ENCODE measurements around the gene CLEC17A. TPM values are rescaled to one million over a fixed set of nuclear protein-coding genes. Genes with fewer than 3 reads are reported as not detected.

The CLEC17A gene
- total and polyA plus RNA-seq, 2 donors (not counting 1 experiment from before 2014, with no cell fraction given), result 121 to 163 TPM

DNA sequence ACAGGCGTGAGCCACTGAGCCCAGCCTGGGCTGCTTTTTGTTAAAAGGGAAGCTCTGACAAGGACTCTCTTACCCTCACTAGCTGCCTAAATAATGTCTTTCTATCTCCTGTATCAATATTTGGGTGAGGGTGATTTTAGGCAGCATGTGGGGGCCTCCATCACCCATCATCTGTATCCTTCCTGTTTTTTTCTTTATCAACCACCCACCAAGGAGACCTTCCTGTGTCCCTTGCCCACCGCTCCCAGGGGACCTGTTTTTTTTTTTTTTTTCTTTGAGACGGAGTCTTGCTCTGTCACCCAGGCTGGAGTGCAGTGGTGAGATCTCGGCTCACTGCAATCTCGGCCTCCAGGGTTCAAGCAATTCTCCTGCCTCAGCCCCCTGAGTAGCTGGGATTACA, 5.6 kb upstream of the CLEC17A start:
- Histone ChIP-seq H4K20me1 (ENCODE audit: control insufficient read depth, insufficient read depth, low read length, poor library complexity, severe bottlenecking) (no peaks in the 10 kb centered on the region), H3K27me3 (replicated peaks in 1 of 4; ENCODE audit: control extremely low read depth in 1 of 4, control insufficient read depth in 3 of 4, insufficient read depth in 4 of 4, low read length in 3 of 4) (no peaks in the 10 kb centered on the region), H3K4me1 (ENCODE audit: control insufficient read depth in 2 of 2, insufficient read depth in 2 of 2, low read length in 2 of 2) (peaks cover 62 to 80% of the 10 kb centered on the region in 2 donors), H2AFZ (ENCODE audit: insufficient read depth, low read depth, low read length, poor library complexity, severe bottlenecking) (no peak overlapping the region), H3K27ac (ENCODE audit: low read length in 2 of 2) (peak overlapping the region; percentile 42 to 72), H3K9ac (ENCODE audit: low read length) (no peak overlapping the region), H3K79me2 (ENCODE audit: control insufficient read depth, insufficient read depth, low read length) (peaks cover 20% of the 10 kb centered on the region), H3K4me3 (ENCODE audit: control extremely low read depth in 1 of 5, extremely low read depth in 1 of 5, insufficient read depth in 1 of 5, low read depth in 2 of 5, low read length in 4 of 5) (peak overlapping the region in 1 of 5 experiments; percentile 3), H3K4me2 (replicated peaks; ENCODE audit: low read depth, low read length, poor library complexity, severe bottlenecking) (peak overlapping the region; percentile 40), H3K9me3 (ENCODE audit: control extremely low read depth in 1 of 3, control insufficient read depth in 2 of 3, insufficient read depth in 1 of 3, low read length in 2 of 3) (peaks cover 0 to 6% (median 0%) of the 10 kb centered on the region in 3 donors), H3K36me3 (replicated peaks in 1 of 2; ENCODE audit: control extremely low read depth in 1 of 2, control insufficient read depth in 1 of 2, extremely low read depth in 1 of 2, insufficient read depth in 2 of 2, low read length in 1 of 2) (no peaks in the 10 kb centered on the region)
- intact Hi-C loops (cut with micrococcal nuclease), result loop anchor here (1.0 to 10.0 kb wide), 2 partner anchors 27 to 548 kb away; a partner anchor contains a TSS
- no peaks in the 10 kb centered on the region for H3K9me3 Mint-ChIP-seq (ENCODE audit: insufficient read depth)
- POLR2A ChIA-PET, result interaction anchor here (0.5 to 1.5 kb wide), 8 partner anchors 19 to 888 kb away, joined by 3 to 9 read pairs (median 4); partner anchors contain the start of genes ADGRE3 and ZNF333
- ATAC-seq (ENCODE audit: low read depth), result peak; percentile 36
- DNase-seq, result peak; percentile 75
- peak overlapping the region; percentile 76 for H3K4me3 Mint-ChIP-seq
- H3K27me3 Mint-ChIP-seq, result no peaks in the 10 kb centered on the region
- H3K27ac Mint-ChIP-seq, result peak overlapping the region; percentile 94
- H3K4me1 Mint-ChIP-seq, result peaks cover 53% of the 10 kb centered on the region
- CTCF ChIA-PET, result interaction anchor here (0.7 to 13.4 kb wide), 8 partner anchors 10 to 1452 kb away, joined by 3 to 681 read pairs (median 4); partner anchors contain the start of genes ADGRE3 and ZNF333
- 0% methylated on average over 4 of the region's 5 CpGs for WGBS (ENCODE audit: insufficient coverage)
- TF ChIP-seq EZH2 (IDR thresholded peaks at IDR 0.05; ENCODE audit: borderline replicate concordance, insufficient read depth, low read depth, low read length, poor library complexity, severe bottlenecking), result no peak
- TF ChIP-seq CTCF (IDR thresholded peaks at IDR 0.05), result no peak

GRCh38 chr19:14577885-14578427, 4.9 kb upstream of the CLEC17A start:
- Histone ChIP-seq H3K4me1 (ENCODE audit: control insufficient read depth in 2 of 2, insufficient read depth in 2 of 2, low read length in 2 of 2) (peaks cover 65 to 82% of the 10 kb centered on the region in 2 donors), H3K9ac (ENCODE audit: low read length) (no peak overlapping the region), H3K9me3 (ENCODE audit: control extremely low read depth in 1 of 3, control insufficient read depth in 2 of 3, insufficient read depth in 1 of 3, low read length in 2 of 3) (peaks cover 0 to 6% (median 0%) of the 10 kb centered on the region in 3 donors), H2AFZ (ENCODE audit: insufficient read depth, low read depth, low read length, poor library complexity, severe bottlenecking) (no peak overlapping the region), H3K79me2 (ENCODE audit: control insufficient read depth, insufficient read depth, low read length) (peaks cover 27% of the 10 kb centered on the region), H4K20me1 (ENCODE audit: control insufficient read depth, insufficient read depth, low read length, poor library complexity, severe bottlenecking) (no peaks in the 10 kb centered on the region), H3K4me3 (ENCODE audit: control extremely low read depth in 1 of 5, extremely low read depth in 1 of 5, insufficient read depth in 1 of 5, low read depth in 2 of 5, low read length in 4 of 5) (no peak overlapping the region), H3K27me3 (replicated peaks in 1 of 4; ENCODE audit: control extremely low read depth in 1 of 4, control insufficient read depth in 3 of 4, insufficient read depth in 4 of 4, low read length in 3 of 4) (no peaks in the 10 kb centered on the region), H3K4me2 (replicated peaks; ENCODE audit: low read depth, low read length, poor library complexity, severe bottlenecking) (peak overlapping the region; percentile 40), H3K27ac (ENCODE audit: low read length in 2 of 2) (peak overlapping the region; percentile 42 to 72), H3K36me3 (replicated peaks in 1 of 2; ENCODE audit: control extremely low read depth in 1 of 2, control insufficient read depth in 1 of 2, extremely low read depth in 1 of 2, insufficient read depth in 2 of 2, low read length in 1 of 2) (no peaks in the 10 kb centered on the region)
- Mint-ChIP-seq H3K27me3 (no peaks in the 10 kb centered on the region), H3K27ac (peak overlapping the region; percentile 94), H3K4me1 (peaks cover 58% of the 10 kb centered on the region), H3K4me3 (peak overlapping the region; percentile 74), H3K9me3 (ENCODE audit: insufficient read depth) (no peaks in the 10 kb centered on the region)
- ChIA-PET POLR2A (interaction anchor here (0.7 kb wide), 1 partner anchor 18 kb away, joined by 9 read pairs; no protein-coding TSS in a partner anchor), CTCF (interaction anchor here (0.7 to 13.4 kb wide), 5 partner anchors 10 to 110 kb away, joined by 3 to 681 read pairs (median 4); partner anchors contain the start of gene ZNF333)
- no peak for TF ChIP-seq EZH2 (IDR thresholded peaks at IDR 0.05; ENCODE audit: borderline replicate concordance, insufficient read depth, low read depth, low read length, poor library complexity, severe bottlenecking)
- TF ChIP-seq CTCF (IDR thresholded peaks at IDR 0.05), result no peak
- WGBS (ENCODE audit: insufficient coverage), result 10% methylated on average over 3 of the region's 6 CpGs
- intact Hi-C loops (cut with micrococcal nuclease), result loop anchor here (1.0 to 10.0 kb wide), 2 partner anchors 26 to 547 kb away; a partner anchor contains a TSS
- ATAC-seq (ENCODE audit: low read depth), result peak; percentile 49
- peak; percentile 75 for DNase-seq

Data from B cell (primary cell).